Activated CD8-positive, alpha-beta memory T cell treated with anti-CD3 and anti-CD28 coated beads for 4 hours (primary cell): Measurements from ENCODE around the gene SPTLC1.

Experiments
- DNase-seq, 2 donors: peaks; one replicate each; pipeline ENCODE4 v3.0.0-alpha.2; 2020; ENCODE audit warnings: low read depth in 2 of 2

The SPTLC1 gene

DNA sequence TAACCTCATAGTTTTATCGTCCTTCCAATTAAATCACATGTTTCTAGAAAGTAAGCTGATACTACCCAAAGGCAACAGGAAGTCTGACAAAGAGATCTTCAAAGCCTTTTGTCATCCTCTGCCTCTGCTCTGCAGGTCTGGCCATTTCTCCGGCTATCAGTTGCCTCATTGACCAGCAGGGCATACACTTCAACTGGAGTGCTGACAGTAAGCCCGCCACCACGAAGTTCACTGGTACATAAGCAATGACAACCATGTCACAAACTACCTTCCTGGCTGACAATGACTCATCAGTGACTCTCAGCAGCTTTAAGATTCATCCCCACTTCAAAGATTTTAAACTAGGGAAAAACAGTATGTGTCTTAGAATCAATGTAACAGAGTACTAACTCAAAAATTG lies 20.6 kb downstream of the SPTLC1 start:
- DNase-seq, result no peak

DNA sequence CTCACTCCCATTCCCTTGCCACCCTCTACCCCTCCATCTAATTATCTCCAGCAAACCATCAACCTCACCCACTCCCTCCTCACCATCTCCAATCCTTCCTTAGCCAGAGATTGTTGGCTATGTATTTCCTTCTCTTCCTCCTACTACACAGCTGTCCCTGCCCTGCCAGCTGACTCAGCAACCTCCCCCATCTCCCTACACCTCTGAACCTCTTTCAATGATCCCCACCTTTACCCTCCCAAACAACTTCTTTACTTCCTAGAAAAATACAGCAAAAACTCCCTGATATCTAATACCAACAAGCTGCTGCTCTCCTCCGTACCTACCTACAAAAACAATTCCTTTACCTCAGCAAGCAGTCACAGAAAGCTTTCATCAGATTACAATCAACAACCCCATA lies 37.3 kb downstream of the SPTLC1 start:
- no peak for DNase-seq

DNA sequence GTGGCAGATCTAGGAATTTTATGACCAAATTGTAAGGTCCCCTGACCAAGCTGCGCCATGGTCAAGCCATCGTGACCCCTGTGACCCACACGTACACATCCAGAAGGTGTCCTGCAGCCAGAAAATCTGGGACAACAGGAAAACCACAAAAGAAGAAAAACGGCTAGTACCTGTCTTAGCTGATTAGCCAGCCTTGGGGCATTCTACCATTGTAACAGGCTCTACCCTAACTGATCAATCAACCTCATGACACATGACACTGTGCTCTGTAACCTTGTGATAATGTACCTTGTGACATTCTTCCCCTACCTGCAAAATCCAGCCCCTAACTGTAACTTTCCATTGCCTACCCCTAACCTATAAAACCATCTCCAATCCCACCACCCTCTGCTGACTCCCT lies 43.6 kb downstream of the SPTLC1 start:
- DNase-seq, result no peak

DNA sequence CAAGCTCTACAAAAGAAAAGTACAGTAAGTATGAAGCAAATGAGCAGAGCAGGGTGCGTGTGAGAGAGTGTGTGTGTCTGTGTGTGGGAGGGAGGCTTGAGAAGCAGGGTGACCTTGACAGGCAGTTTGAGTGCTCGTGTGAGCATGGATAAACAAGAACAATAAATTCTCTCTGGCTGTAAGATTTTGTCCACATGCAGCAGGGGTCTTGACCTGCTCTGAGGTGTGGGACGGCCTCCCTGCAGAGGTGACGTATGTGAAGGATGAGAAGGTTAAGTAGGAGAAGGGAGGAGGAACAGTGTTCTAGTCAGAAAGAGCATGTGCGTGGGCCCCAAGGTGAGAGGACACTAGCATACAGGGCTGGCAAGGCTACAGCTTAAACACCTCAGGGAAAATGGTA lies 49.0 kb downstream of the SPTLC1 start:
- no peak for DNase-seq

DNA sequence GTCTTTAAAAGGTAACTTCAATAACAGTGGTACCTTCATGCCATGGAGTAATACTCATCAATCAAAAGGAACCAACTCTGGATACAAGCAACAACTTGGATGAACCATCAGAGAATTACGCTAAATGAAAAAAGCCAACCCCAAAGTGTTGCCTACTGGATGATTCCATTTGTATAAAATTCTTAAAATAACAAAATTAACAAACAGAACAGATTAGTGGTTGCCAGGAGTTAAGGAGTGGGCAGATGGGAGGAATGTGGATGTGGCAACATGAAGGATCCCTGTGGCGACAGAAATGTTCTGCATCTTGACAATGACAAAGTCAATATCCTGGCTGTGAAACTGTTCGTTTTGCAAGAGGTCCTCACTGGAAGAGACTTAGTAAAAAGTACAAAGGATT lies 50.5 kb downstream of the SPTLC1 start:
- DNase-seq, result no peak

DNA sequence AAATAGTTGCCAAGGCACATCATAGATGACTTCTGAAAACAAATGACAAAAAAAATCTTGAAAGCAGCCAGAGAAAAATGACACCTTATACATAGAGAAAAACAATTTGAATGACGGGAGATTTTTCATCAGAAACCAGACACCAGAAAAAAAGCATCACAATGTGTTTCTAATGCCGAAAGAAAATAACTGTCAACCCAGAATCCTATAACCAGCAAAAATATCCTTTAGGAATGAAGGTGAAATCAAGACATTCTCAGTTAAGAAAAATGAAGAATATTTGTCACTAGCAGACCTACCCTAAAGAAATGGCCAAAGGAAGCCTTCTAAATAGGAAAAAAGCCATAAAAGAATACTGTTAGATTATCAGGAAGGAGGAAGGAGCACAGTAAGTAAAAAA lies 54.0 kb downstream of the SPTLC1 start:
- DNase-seq, result no peak

DNA sequence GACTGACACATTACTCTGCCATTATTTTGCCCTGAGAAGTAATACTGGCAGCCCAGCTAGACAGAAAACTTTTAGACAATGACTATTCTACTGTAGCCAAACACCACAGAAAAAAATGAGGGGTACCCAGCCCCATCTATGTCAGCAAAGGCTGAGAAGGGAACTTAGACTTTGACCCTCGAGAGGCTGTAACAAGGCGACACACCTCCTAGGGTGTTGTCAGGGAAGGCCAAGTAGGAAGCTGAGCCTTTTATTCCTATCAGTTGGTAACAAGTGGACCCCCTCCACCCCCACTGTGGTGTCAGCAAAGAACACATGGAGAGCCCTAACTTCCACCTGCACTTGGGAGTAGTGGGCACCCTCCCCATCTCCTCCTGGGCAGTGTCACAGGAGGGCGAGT lies 55.6 kb downstream of the SPTLC1 start:
- DNase-seq, result no peak

DNA sequence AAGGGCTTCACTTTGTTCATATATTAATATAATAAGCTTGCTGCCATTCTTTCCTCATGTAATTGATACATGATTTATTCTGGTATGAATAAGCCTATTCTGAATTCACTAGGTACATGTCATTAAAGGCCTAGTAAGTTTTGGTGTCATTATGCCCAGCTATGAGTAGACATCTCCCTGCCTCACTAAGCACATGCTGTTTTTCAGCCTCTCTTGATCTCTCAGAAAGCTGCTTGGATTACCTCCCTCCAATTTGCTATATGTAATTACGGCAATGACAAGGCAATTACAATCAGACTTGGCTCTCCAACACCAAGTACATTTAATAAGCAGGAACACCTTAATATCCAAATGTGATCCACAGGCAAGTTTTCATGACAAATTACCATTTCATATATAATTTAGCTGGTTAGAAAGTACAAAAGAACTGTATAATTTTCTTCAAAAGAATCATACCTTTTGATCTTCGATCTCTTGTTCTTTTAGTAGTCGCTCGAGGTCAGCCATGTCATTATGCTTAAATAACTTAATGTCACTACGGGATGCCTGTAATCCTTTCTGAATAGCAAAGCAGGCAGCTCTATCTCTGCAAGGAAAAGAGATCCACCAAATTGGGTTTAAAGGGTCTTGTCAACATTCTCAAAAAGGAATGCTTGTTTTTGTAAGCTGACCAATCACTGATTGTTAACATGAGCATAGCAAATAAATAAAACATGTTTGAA lies 56.3 kb downstream of the SPTLC1 start:
- no peak for DNase-seq

DNA sequence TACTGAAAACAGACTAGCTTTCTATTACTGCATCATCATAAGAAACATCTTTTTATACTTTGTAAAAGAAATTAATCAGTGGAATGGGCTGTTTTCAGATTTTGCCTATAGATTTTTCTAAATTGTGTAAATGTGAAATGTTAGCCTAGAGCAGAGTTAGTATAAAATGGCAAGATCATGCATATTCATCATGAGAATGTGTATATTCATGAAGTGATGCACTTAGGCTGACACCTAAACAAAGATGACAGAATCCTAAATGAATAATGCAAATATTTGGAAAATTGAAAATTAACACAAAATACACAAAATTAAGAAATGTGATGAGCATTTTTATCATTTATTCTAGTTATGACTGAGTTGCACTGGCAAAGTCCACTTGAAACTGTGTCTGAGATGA lies 57.2 kb downstream of the SPTLC1 start:
- DNase-seq, result no peak

DNA sequence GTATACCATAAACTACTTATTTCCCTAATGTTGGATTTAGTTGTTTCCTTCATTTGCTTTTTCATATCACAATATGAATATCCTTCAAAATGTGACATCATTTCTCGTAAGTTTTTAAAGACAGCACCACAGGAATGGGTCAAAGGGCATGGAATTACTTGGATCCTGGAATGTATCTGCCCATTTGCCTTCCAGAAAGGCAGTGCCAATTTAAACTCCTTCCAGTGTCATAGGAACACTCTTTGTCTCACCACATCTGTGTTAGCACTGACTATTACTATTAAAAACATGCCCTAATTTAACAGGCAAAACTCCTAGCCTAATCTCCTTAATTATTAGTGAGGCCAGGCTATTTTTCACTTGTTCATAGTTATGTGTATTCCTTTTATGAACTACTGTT lies 58.0 kb downstream of the SPTLC1 start:
- no peak for DNase-seq

DNA sequence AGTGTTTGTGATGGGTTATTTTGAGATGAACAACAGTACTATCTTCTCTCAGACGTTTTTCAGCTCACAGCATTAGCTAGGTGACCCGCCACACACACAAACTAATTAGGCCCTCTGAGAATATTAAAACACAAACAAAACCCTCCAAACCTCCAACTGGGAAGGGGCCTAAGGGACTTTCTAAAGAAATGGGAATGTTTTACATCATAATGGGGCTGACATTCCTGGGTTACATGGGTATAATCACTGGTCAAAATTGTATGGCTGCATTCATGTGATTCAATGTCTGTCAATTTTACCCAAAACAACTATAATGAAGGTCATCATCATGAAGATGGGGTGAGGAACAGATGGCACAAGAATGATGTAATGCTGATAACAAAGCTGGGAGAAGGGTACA lies 59.6 kb downstream of the SPTLC1 start:
- no peak for DNase-seq

DNA sequence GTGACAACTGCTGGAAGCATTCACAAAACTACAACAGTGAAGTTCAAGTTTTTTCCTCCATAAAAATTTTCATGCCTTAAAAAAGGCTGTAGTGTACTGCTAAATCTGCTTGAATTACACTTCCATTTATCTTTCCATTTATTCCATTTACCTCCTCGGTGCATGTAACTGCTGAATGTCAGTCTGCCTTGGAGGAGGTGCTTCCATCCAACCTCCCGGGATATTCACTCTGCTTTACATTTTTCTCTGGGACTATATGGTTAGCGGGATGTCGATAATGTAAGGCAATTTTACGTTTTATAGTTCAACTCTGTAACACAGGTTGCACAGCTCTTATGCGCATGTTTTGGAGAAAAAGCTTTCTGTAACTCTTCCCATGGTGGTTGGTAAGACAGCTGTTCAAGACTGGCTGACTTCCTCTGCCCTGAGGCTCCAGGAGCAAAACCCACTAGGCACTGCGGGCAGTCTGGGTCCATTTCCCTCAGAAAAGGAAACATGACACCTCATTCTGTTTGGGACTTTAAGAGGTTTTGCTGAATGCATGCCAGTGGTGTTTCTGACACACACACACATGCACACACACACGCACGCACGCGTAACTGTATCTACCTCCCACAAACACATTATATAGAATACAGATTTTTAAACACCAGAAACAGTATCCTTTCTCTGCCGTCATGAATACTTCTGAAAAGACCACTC lies 66.1 kb downstream of the SPTLC1 start:
- no peak for DNase-seq

DNA sequence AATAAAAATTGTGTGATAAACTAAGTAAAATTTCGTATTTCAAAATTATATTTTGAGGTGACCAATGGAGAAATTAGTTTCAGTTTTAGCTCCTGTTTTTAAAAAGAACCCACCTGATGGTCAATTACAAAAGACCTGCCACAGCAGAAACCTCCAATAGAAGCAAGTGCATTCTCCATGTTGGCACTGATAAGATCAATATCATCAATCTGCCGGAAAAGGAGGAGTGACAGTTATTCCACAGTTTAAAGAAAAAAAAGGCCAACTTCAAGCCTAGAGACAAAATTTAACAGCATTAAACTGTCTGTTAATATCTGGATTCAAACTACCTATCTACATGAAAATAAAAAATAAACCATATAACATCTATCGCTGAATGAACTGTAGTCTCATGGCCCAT lies 67.7 kb downstream of the SPTLC1 start:
- no peak for DNase-seq

DNA sequence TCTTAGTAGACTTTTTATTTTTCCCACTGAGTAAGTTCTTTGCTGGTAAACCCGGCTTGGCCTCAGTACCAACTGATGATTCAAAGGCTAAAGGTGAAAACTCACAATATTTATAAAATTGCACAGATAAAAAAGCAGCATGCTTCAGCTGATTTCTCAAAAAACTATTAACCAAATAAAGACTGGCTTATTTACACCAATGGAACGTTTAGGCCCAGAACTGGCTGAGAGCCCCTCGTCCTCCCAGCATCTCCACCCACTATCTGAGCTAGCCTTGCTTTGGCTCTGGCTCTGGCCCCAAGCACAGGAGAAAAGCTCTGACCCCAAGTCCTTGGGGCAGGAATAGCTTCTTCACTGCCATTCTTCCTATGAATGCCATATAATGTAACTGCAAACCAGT lies 68.5 kb downstream of the SPTLC1 start:
- DNase-seq, result no peak

DNA sequence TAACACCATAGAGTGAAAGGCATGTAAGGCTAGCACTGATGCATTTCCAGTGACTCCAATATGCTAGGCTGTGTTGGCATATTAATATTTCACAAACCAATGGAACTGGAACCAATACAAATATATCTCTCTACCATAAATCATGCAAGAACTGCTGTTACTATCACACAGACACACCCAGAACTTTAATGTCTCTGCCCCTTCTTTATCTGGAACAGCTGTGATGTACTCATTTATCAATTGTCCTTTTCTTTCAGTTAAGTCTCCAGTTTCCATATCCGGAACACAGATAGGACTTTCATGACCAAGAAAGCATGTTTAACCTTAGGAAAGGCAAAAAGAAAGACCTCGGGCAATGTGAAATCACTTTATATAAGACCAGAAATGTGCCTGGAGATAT lies 70.3 kb downstream of the SPTLC1 start:
- no peak for DNase-seq

DNA sequence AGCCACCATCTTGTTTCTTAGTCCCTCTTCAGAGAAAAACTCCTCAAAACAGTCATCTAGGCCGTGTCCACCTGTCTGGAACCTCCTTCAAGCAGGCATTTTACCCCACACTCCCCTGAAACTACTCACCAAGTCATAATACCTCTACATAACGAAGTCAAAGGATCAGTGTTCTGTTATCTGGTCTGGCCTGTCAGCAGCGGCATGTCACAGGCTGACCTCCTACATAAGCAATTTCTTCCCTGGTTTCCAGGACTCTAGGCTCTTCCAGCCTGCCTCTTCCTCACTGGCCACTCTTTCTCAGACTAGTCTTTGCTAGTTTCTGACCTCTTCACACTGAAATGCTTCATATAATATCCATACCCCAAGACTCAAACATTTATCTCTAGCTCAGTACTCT lies 72.2 kb downstream of the SPTLC1 start:
- no peak for DNase-seq

DNA sequence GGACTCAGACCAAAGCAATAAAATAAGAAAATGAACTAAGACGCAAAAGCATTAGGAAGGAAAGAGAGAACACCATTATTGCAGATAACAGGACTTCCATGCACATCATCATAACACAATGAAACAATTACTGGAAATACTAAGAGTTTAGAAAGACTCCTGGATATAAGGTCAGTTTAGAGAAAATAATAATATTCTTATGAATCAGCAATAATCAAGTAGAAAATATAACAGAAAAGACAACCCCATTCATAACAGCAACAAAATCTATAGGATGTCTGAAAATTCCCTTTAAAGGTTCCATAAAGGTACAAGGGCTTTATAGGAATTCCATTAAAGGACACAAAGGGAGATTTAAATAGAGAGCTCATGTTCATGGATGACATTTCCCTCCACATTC lies 73.0 kb downstream of the SPTLC1 start:
- no peak for DNase-seq

DNA sequence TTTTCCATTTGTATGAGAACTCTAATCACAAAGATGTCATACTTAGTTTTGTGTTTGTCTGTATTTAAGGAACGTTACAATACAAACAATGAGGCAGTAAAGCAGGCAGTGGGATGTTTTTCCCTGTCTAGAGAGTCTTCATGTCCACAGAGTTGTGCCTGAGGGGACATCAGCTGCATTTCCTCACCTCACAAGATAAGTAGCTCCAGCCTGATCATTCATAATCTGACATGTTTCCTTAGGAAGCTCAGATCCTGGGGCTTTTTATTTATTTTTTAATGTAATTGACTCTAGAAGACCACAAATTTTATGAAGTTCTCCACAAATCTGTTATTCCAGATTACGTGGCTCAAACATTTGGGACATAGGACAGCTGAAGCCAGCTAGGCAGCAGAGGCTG lies 78.5 kb downstream of the SPTLC1 start:
- DNase-seq, result no peak

DNA sequence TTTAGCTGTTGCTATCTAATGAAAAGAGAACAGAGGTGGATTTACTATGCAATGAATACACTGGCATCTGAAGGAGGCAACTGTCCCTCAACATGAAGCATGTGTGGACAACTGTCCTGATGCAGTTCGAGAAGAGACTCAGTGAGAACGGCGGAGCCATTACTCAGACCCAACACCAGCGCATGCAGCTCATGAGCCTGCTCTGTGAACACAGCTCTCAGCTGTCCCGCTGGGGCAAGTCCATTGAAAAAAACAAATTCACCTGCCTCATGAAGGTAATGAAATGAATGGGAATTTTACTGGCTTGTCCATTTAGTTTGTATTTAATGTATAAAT lies 78.8 kb downstream of the SPTLC1 start:
- no peak for DNase-seq

DNA sequence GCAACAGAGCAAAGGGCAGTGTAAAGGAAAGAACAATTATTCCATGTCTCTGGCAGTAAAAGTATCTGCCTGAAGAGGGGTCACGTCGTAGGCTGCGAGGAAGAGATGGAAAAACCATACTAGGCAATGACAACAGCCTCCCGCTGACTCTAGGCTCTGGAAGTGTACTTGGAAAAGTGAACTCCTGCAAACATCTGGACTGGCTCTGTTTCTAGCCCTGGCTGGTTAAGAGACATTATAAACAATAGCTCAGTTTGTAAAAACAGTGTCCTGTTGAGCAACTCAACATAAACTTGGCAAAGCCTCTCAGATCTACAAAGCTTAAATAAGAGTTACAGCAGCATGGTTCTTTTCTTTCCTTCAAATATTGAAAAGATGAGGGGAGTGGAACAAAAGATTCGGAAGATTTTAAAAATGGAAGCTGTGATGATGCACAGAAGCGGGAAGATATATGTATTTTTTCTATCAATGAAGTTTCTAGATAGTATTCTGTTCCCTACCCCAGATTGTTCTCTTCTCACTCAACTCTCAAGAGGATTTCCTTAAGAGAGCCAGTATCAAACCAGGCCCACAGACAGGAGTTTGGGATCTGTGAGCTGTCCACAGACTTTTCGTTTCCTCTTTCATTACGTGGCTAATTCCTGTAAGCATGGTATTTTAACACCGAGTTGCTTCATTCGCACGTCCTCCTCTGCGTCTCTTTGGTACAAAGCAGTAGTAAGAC lies 79.4 kb downstream of the SPTLC1 start:
- no peak for DNase-seq

DNA sequence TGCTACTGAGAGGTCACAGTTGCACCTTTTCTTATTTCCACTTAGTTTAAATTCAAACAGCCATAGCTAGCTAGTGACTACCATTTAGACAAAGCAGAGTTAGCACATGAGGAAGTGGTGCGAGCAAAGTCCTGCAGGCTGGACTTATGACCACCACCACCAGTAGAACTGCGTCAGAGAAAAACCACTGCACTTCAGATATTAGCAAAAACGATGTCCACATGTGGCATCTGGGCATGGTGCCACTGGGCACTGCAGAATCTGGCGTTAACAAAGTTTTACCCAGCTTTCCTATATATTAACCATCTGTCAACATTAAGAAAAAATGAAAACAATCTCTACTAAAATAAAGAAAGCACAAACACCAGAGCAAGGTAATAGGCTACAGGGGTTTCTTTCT lies 80.1 kb downstream of the SPTLC1 start:
- no peak for DNase-seq

DNA sequence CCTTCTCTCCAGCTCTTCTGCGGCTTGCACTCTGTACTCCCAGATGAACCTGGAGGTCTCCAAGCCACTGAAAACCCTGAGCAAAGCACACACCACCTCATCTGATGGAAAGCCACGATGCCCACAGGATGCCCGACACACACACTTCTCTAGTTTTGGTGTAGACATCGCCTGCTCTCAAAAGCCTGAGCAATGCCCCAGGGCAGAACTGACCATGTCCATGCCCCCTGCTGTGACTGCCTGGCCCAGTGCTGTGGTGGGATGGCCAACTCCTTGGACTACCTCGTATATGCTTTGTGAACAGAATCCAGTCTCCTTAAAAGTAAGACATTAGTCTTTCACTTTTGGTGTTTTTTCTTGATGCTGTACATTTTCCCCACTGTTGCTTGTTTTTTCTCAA lies 81.2 kb downstream of the SPTLC1 start:
- no peak for DNase-seq

DNA sequence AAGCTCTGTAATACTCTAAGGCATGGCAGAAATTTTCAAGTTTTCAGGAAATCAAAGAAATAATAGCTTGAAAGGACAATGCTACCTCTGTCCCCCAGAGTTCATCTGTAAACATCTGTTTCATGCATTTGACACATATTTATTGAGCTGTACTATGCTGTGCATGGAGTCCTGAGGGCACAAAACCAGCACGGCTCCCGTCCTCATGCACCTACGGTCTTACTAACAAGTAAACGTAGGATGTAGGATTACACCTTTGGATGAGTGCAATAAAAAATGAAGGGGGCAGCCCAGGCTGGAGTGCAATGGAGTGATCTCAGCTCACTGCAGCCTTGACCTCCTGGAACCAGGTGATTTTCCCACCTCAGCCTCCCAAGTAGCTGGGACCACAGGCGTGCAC lies 81.9 kb downstream of the SPTLC1 start:
- no peak for DNase-seq
